OCI-LY7 (cell line): ENCODE data around the gene RNF40. TPM values are rescaled to one million over a fixed set of nuclear protein-coding genes. Genes with fewer than 3 reads are reported as not detected.

Source experiments
- BruUV-seq: library from RNA; stranded (reverse); fragments of 400-500 nt; replicated peaks from 2 replicates; lab custom pipeline; 2021; lab: Mats Ljungman, UMichigan
- CTCF ChIA-PET: fragments of 300-600 bp; sonication (Branson Sonifier 250); formaldehyde crosslinking; loops from one replicate; lab custom pipeline; 2022; ENCODE audit warnings: antibody characterized with exemption; ENCODE audit not compliant: unreplicated experiment; lab: Charles Lee
- POLR2A ChIA-PET: fragments of 300-600 bp; sonication (Branson Sonifier 250); formaldehyde crosslinking; loops from one replicate; lab custom pipeline; 2022; ENCODE audit warnings: antibody characterized with exemption; lab: Charles Lee
- DNase-seq: peaks from one replicate; pipeline ENCODE4 v3.0.0-alpha.2; 2015; ENCODE audit warnings: low spot score
- H2AFZ ChIP-seq: fragments of 200-600 bp; sonication (generic), shearing (Covaris generic); 2 replicates; pipeline ENCODE4 v1.6.1; 2014; ENCODE audit warnings: mild to moderate bottlenecking, antibody characterized with exemption, low read length, moderate library complexity
- H3K27ac ChIP-seq: fragments of 200-600 bp; sonication (generic); 2 replicates; pipeline ENCODE4 v1.5.1; 2014; ENCODE audit warnings: mixed run types, low read depth, mild to moderate bottlenecking, moderate library complexity, low read length, inconsistent platforms; ENCODE audit not compliant: poor library complexity, severe bottlenecking
- H3K36me3 ChIP-seq: fragments of 200-600 bp; sonication (generic); 2 replicates; pipeline ENCODE4 v1.6.1; 2014; ENCODE audit warnings: mild to moderate bottlenecking, antibody characterized with exemption, low read length, moderate library complexity, mixed read lengths; ENCODE audit not compliant: insufficient read depth
- H3K4me1 ChIP-seq: fragments of 200-600 bp; sonication (generic); 2 replicates; pipeline ENCODE4 v1.5.1; 2014; ENCODE audit warnings: mild to moderate bottlenecking, low read length; ENCODE audit not compliant: insufficient read depth, poor library complexity, severe bottlenecking
- H3K4me2 ChIP-seq: fragments of 200-600 bp; sonication (generic); 2 replicates; pipeline ENCODE4 v1.6.1; 2014; ENCODE audit warnings: mild to moderate bottlenecking, low read length
- H3K4me3 ChIP-seq: fragments of 200-600 bp; sonication (generic); 2 replicates; pipeline ENCODE4 v1.5.1; 2014; ENCODE audit warnings: mild to moderate bottlenecking, low read depth, low read length; ENCODE audit not compliant: poor library complexity, severe bottlenecking
- H3K79me2 ChIP-seq: fragments of 200-600 bp; sonication (generic); 2 replicates; pipeline ENCODE4 v1.6.1; 2016; ENCODE audit warnings: low read depth, mild to moderate bottlenecking, low read length, moderate library complexity, mixed read lengths; ENCODE audit not compliant: insufficient read depth
- H3K9me2 ChIP-seq: fragments of 200-600 bp; sonication (generic); 2 replicates; pipeline ENCODE4 v1.6.1; 2016; ENCODE audit warnings: mild to moderate bottlenecking, low read length, mixed read lengths; ENCODE audit not compliant: insufficient read depth
- H3K9me3 ChIP-seq: fragments of 200-600 bp; sonication (generic); 2 replicates; pipeline ENCODE4 v1.6.1; 2014; ENCODE audit warnings: mild to moderate bottlenecking, mixed run types, low read length, mixed read lengths
- H4K20me1 ChIP-seq: fragments of 200-600 bp; sonication (generic); 2 replicates; pipeline ENCODE4 v1.6.1; 2014; ENCODE audit warnings: mild to moderate bottlenecking, antibody characterized with exemption, low read length, moderate library complexity, mixed read lengths; ENCODE audit not compliant: insufficient read depth
- EZH2phosphoT487 ChIP-seq: fragments of 200-600 bp; sonication (generic); IDR thresholded peaks from 2 replicates; pipeline ENCODE4 v1.6.1; 2018; ENCODE audit warnings: low read depth, borderline replicate concordance, mild to moderate bottlenecking, mixed run types, antibody characterized with exemption, low read length, moderate library complexity, mixed read lengths
- intact Hi-C: fragments of 100-400 bp; cut with micrococcal nuclease; formaldehyde crosslinking; loops from one replicate; pipeline ENCODE4 v1.10.0; 2022; ENCODE audit not compliant: unreplicated experiment
- small RNA-seq: library from RNA; depleted of rRNA; stranded (forward); fragments of <200 nt; gene quantifications from one replicate; pipeline ENCODE3, GENCODE V24; 2014
- total RNA-seq, 2 experiments: library from RNA; depleted of rRNA in 1 of 2; stranded (reverse); fragments of >200 nt in 1 of 2; shearing (Covaris generic) in 1 of 2; gene quantifications; 2 replicates each; pipeline ENCODE4 v1.2.3, GENCODE V29; 2014 to 2022

The RNF40 gene
- total RNA-seq, 2 experiments from 2014 or later, result 70.5 to 108 TPM

- no peak overlapping the region for H3K4me3 ChIP-seq
- no peaks in the 10 kb centered on the region for H3K79me2 ChIP-seq
- H3K27ac ChIP-seq, result no peak overlapping the region
- H2AFZ ChIP-seq, result no peak overlapping the region
- H4K20me1 ChIP-seq, result no peaks in the 10 kb centered on the region
- no peaks in the 10 kb centered on the region for H3K9me2 ChIP-seq
- H3K36me3 ChIP-seq, result no peaks in the 10 kb centered on the region
- no peaks in the 10 kb centered on the region for H3K9me3 ChIP-seq
- no peak overlapping the region for H3K4me2 ChIP-seq
- CTCF ChIA-PET, result no interaction called here
- intact Hi-C loops, result no loop called here
- no peaks in the 10 kb centered on the region for H3K4me1 ChIP-seq
- BruUV-seq, result no TSS peak
- no peak for DNase-seq
- TF ChIP-seq EZH2phosphoT487, result no peak
- POLR2A ChIA-PET, result no interaction called here
These were observed 59.8 kb downstream of the RNF40 start for GRCh38 chr16:30821891-30822290.

Small RNA genes within 50 kb of the gene (small RNA-seq; reads per million reads assigned to genes)
- gene RF00017, result not detected

Other genes with a start within 250 kb of the RNF40 start
- gene ZNF768, start 235.8 kb upstream of the RNF40 start, total RNA-seq (2014; rRNA removed; shearing (Covaris generic)), result 43.4 and 63.7 TPM in 2 replicates
- 38.3 and 42.9 TPM in 2 replicates for gene ZNF768, start 235.8 kb upstream of the RNF40 start, total RNA-seq (2022)
- 15.7 and 22.2 TPM in 2 replicates for gene ZNF747, start 227.5 kb upstream of the RNF40 start, total RNA-seq (2014; rRNA removed; shearing (Covaris generic))
- gene ZNF747, start 227.5 kb upstream of the RNF40 start, total RNA-seq (2022), result 17.2 and 20.8 TPM in 2 replicates
- 10.5 and 14.6 TPM in 2 replicates for gene ZNF764, start 203.9 kb upstream of the RNF40 start, total RNA-seq (2014; rRNA removed; shearing (Covaris generic))
- 12.8 and 13.8 TPM in 2 replicates for gene ZNF764, start 203.9 kb upstream of the RNF40 start, total RNA-seq (2022)
- gene ZNF688, start 190.6 kb upstream of the RNF40 start, total RNA-seq (2014; rRNA removed; shearing (Covaris generic)), result 17.5 and 19.8 TPM in 2 replicates
- 15.0 and 15.3 TPM in 2 replicates for gene ZNF688, start 190.6 kb upstream of the RNF40 start, total RNA-seq (2022)
- 6.8 and 9.3 TPM in 2 replicates for gene ZNF785, start 176.6 kb upstream of the RNF40 start, total RNA-seq (2014; rRNA removed; shearing (Covaris generic))
- gene ZNF785, start 176.6 kb upstream of the RNF40 start, total RNA-seq (2022), result 4.1 and 4.6 TPM in 2 replicates
- gene ZNF689, start 151.9 kb upstream of the RNF40 start, total RNA-seq (2014; rRNA removed; shearing (Covaris generic)), result 13.1 and 15.0 TPM in 2 replicates
- gene ZNF689, start 151.9 kb upstream of the RNF40 start, total RNA-seq (2022), result 15.5 and 16.7 TPM in 2 replicates
- 33.2 and 35.2 TPM in 2 replicates for gene PRR14, start 111.4 kb upstream of the RNF40 start, total RNA-seq (2014; rRNA removed; shearing (Covaris generic))
- 75.5 and 81.4 TPM in 2 replicates for gene PRR14, start 111.4 kb upstream of the RNF40 start, total RNA-seq (2022)
- 31.8 and 36.8 TPM in 2 replicates for gene FBRS, start 103.9 kb upstream of the RNF40 start, total RNA-seq (2014; rRNA removed; shearing (Covaris generic))
- gene FBRS, start 103.9 kb upstream of the RNF40 start, total RNA-seq (2022), result 89.8 and 97.5 TPM in 2 replicates
- 15.6 and 41.8 TPM in 2 replicates for gene SRCAP, start 63.2 kb upstream of the RNF40 start, total RNA-seq (2014; rRNA removed; shearing (Covaris generic))
- 92.6 and 93.7 TPM in 2 replicates for gene SRCAP, start 63.2 kb upstream of the RNF40 start, total RNA-seq (2022)
- 37.6 and 40.5 TPM in 2 replicates for gene PHKG2, start 13.9 kb upstream of the RNF40 start, total RNA-seq (2014; rRNA removed; shearing (Covaris generic))
- 41.9 and 46.5 TPM in 2 replicates for gene PHKG2, start 13.9 kb upstream of the RNF40 start, total RNA-seq (2022)
- 20.7 and 27.4 TPM in 2 replicates for gene CFAP119, start 260 bp upstream of the RNF40 start, total RNA-seq (2014; rRNA removed; shearing (Covaris generic))
- 25.0 and 27.4 TPM in 2 replicates for gene CFAP119, start 260 bp upstream of the RNF40 start, total RNA-seq (2022)
- gene ZNF629, start 24.9 kb downstream of the RNF40 start, total RNA-seq (2014; rRNA removed; shearing (Covaris generic)), result 1.9 and 2.5 TPM in 2 replicates
- gene ZNF629, start 24.9 kb downstream of the RNF40 start, total RNA-seq (2022), result 1.0 and 1.1 TPM in 2 replicates
- 17.8 and 20.6 TPM in 2 replicates for gene BCL7C, start 131.8 kb downstream of the RNF40 start, total RNA-seq (2014; rRNA removed; shearing (Covaris generic))
- gene BCL7C, start 131.8 kb downstream of the RNF40 start, total RNA-seq (2022), result 11.0 and 11.5 TPM in 2 replicates
- gene CTF1, start 134.3 kb downstream of the RNF40 start, total RNA-seq (2014; rRNA removed; shearing (Covaris generic)), result 0.09 and 0.21 TPM in 2 replicates
- gene CTF1, start 134.3 kb downstream of the RNF40 start, total RNA-seq (2022), result 0.46 and 0.68 TPM in 2 replicates
- 16.1 and 16.2 TPM in 2 replicates for gene FBXL19, start 161.2 kb downstream of the RNF40 start, total RNA-seq (2014; rRNA removed; shearing (Covaris generic))
- 30.2 and 34.8 TPM in 2 replicates for gene FBXL19, start 161.2 kb downstream of the RNF40 start, total RNA-seq (2022)
- 5.7 and 7.8 TPM in 2 replicates for gene ORAI3, start 186.7 kb downstream of the RNF40 start, total RNA-seq (2014; rRNA removed; shearing (Covaris generic))
- gene ORAI3, start 186.7 kb downstream of the RNF40 start, total RNA-seq (2022), result 16.3 and 18.3 TPM in 2 replicates
- gene SETD1A, start 195.4 kb downstream of the RNF40 start, total RNA-seq (2014; rRNA removed; shearing (Covaris generic)), result 8.6 and 9.0 TPM in 2 replicates
- 35.7 and 36.0 TPM in 2 replicates for gene SETD1A, start 195.4 kb downstream of the RNF40 start, total RNA-seq (2022)
- gene HSD3B7, start 222.9 kb downstream of the RNF40 start, total RNA-seq (2014; rRNA removed; shearing (Covaris generic)), result 1.9 and 3.3 TPM in 2 replicates
- gene HSD3B7, start 222.9 kb downstream of the RNF40 start, total RNA-seq (2022), result 2.4 and 2.6 TPM in 2 replicates
- 0.47 TPM in 1 of 2 replicates, not detected in the other for gene STX1B, start 248.3 kb downstream of the RNF40 start, total RNA-seq (2014; rRNA removed; shearing (Covaris generic))
- gene STX1B, start 248.3 kb downstream of the RNF40 start, total RNA-seq (2022), result 2.1 and 2.4 TPM in 2 replicates